Stimulated activated CD8-positive, alpha-beta memory T cell treated with anti-CD3 and anti-CD28 coated beads, Interleukin-15, amount 100 ng/mL, for 48 hours (primary cell): Measurements from ENCODE around the gene NID1.
"Not testable (repeated sequence)": the region's sequence is repeated elsewhere in the genome, so short reads cannot be mapped to it uniquely, and the experiment has no call there.

ENCODE experiments used
- DNase-seq, 2 donors: peaks; one replicate each; pipeline ENCODE4 v3.0.0-alpha.2; 2020; ENCODE audit warnings: low read depth in 2 of 2

NID1 gene

GRCh38 chr1:236092899-236093298 lies 28.0 kb upstream of the NID1 start:
- DNase-seq = no peak

GRCh38 chr1:236091933-236092318 lies 27.0 kb upstream of the NID1 start:
- no peak for DNase-seq

DNA sequence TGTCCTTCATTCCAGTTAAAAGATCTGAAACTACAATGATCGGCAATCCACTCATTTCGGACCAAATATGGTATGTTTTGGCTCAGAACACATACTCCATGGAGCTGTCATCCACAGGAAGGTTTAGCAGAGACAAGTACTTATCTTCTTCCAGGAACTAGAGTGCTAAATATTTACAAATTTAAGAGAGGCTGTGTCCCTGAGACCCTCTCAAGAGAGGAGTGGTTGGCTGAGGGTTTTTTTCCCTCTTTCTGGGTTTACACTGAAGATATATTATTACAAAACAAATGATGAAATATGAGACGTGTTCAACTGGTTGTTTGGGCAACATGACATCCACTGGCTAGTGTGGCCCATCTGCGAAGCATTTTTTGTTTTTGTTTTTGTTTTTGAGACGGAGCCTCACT lies 25.9 kb upstream of the NID1 start:
- no peak for DNase-seq

DNA sequence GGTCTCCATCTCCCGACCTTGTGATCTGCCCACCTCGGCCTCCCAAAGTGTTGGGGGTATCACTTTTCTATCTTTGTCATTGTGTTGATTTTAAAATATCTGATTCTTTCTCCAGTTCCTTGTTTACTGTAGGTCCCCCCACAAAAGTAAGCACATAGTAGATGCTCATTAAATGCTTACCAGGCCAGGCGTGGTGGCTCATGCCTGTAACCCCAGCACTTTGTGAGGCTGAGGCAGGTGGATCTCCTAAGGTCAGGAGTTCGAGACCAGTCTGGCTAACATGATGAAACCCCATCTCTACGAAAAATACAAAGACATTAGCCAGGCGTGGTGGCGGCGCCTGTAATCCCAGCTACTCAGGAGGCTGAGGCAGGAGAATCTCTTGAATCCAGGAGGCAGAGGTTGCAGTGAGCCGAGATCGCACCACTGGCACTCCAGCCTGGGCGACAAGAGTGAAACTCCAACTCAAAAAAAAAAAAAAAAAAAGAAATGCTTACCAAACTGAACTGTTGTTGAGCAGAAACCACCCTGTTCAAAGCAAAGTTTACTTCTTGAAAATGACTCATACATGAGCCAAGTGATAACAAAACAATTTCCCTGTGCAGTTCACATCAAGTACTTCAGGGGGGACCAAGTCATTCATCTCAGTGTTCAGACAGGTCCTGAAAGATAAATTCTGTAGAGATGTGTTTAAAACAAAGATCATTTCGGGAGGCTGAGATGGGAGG lies 24.3 kb upstream of the NID1 start:
- DNase-seq = no peak

DNA sequence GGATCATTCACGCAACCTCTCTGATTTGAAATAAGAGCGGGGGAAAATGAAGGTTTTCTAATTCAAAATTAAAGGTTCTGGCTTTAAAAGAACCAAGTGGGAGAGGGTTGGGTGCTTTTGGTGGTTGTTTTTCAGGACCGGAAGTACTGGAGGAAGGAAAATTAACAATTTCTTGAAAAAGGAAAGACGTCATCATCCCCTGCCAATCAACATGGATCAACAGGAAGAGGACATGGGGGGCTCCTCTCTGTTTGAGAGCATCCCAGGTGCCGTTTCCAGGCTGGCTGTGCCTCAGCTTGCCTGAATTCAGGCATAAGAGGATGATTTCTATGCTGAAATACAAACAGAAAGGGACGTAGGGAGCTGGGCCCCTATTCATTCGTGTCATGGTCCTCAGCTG lies 21.6 kb upstream of the NID1 start:
- DNase-seq = no peak

- DNase-seq = no peak
These were observed 20.8 kb upstream of the NID1 start for GRCh38 chr1:236085545-236086159.

- DNase-seq = no peak
These were observed 19.5 kb upstream of the NID1 start for GRCh38 chr1:236084386-236084730.

GRCh38 chr1:236083650-236084385 lies 18.9 kb upstream of the NID1 start:
- DNase-seq = no peak

DNA sequence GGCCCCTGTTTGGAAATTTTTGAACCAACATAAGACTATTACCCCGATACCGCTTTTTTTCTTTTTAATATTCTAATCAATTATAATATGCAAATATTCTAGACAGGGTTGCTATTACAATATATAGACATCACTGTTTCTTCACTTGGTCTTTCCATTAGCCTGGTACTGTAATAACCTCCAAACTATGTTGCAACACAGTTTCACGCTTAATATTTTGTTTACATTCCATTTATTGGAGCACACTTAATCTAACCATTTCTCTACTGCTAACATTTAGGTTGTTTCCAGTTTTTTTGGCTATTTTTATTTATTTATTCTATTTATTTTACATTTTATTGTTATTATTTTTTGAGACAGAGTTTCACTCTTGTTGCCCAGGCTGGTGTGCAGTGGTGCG lies 17.6 kb upstream of the NID1 start:
- DNase-seq = no peak

DNA sequence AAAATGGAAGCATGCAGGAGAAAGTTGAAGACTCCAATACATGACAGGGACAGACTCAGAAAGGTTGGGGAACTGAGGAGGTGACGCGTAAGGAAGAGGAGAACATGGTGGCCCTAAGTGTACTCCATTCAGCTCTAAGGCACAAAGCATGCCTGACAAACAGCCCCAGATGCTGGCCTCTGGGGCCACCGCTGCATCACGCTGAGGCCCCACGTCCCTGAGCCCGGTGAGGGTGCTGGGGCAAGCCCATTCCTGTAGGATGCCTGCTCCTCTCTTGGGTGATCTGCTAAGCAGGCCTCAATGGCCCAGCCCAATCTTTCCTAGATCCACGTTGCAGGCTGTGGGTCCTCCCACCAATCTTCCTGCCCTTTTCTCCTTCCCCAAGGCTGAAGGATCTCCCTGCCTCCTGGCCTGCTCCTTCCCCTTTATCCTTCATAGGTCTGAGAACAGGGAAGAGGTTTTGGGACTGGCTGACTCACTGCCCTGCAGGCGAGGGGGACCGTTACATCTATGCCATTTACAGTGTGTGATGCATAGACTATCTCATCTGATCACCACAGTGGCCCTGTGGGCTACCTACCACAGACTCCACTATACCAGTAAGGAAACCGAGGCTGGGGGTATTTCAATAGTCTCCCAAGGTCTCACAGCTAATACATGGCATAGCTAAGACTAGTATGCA lies 16.8 kb upstream of the NID1 start:
- DNase-seq = no peak

- DNase-seq = no peak
These were observed 14.8 kb upstream of the NID1 start for GRCh38 chr1:236079703-236080102.

DNA sequence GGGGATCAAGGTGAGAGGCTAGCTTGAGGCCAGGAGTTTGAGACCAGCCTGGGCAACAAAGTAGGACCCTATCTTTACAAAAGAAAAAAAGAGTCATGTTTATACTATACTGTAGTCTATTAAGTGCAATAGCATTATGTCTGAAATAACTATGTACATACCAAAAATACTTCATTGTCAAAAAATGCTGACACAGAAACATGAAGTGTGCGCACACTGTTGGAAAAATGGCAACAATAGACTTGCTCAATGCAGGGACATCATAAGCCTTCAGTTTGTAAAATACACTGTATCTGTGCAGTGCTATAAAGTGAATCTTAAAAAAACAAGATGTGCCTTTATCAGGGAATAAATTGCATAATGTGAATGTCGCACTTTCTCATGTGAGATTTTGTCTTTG lies 14.1 kb upstream of the NID1 start:
- DNase-seq = no peak

GRCh38 chr1:236078077-236078476 lies 13.2 kb upstream of the NID1 start:
- not testable (repeated sequence) for DNase-seq

DNA sequence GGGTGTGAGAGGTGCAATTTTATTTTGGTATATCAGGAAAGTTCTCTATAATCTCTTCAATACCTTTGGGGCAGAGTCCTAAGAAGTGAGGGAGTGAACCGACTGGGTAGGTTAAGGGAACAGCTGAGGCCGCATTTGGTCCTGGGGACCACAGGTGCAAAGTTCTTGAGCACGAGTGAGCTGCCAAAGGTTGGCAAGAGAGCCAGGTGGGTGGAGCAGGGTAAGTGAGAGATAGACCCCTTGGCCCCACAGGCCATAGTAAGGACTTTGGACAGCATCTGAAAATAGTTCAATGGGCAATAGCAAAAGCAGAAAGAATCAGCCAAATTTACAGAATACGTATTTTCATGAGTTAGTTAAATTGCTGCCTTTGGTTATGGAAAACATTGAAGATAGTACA lies 11.0 kb upstream of the NID1 start:
- no peak for DNase-seq

- DNase-seq = no peak
These were observed 8.5 kb upstream of the NID1 start for GRCh38 chr1:236073307-236073897.

DNA sequence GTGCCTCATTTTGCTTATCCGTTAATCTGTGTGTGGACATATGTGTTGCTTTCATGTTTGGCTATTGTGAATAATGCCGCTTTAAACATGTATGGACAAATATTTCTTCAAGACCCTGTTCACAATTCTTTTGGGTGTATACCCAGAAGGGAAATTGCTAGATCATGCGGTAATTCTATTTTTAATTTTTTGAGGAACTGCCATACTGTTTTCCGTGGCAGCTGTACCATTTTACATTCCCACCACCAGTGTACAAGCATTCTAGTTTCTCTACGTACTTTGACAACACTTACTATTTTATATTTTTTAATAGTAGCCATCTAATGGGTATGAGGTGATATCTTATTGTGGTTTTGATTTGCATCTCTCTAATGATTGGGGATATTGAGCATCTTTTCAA lies 7.1 kb upstream of the NID1 start:
- DNase-seq = no peak

GRCh38 chr1:236070753-236071152 lies 5.9 kb upstream of the NID1 start:
- no peak for DNase-seq

GRCh38 chr1:236069796-236070195 lies 4.9 kb upstream of the NID1 start:
- no peak for DNase-seq

DNA sequence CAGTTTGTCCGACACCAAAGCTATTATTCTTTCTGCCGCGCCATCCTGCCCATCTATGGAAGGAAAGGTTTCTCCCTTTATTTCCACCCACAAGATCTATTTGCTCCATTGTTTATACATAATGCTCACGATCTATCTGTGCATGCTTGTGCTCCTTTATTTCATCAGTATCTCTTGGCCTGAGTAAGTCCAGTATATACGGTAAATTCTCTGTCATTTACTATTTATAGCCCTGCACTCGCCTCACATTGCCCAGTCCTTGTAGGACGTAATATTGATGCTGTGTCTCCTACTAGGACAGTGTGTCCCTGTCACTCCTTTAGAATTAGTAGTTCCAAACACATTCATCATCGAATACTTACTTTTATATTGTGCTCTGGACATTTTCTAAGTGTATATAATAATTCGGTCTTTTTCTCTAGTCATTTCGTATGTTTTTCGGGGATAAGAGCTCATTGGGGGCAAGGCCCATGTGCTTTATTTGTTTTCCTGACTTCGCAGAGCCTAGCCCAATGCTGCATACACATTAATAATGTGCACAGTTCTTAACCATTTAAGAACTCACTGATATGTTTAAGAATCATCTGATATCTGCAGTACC lies 3.1 kb upstream of the NID1 start:
- DNase-seq = no peak

GRCh38 chr1:236066828-236067386 lies 2.0 kb upstream of the NID1 start:
- DNase-seq = peak; percentile 50 to 65

DNA sequence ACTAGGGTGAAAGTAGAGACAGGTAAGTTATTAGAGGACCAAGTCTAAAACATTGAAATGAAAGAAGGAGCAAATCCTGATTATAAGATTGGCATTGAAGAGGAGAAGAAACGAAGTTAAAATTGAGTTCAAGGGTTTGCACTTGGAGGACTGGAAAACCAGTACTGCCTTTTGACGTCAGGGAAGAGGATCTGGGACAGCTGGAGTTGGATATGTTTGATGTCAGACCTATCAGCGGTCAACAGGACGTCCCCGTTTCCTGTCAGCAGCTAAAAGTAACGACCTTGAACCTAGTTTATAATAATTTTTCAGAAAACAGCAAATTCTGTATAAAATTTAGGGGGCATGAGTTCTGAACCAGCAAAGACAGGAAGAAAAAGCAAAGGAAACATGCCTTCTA lies 1.2 kb upstream of the NID1 start:
- DNase-seq = no peak
